Tibial artery (tissue), 4 donors: ENCODE results near the gene BCL2.

Experiments used
- DNase-seq, 2 donors: peaks; one replicate each; pipeline ENCODE4 v3.0.0-alpha.2; 2019
- H3K27ac ChIP-seq, 2 donors: fragments of 200-600 bp; sonication (generic) in 1 of 2; 1 replicate in 1 of 2; 2 replicates in 1 of 2; pipeline ENCODE4 v1.5.1; 2018 to 2019; ENCODE audit warnings: mild to moderate bottlenecking in 1 of 2
- H3K27me3 ChIP-seq, 2 donors: fragments of 200-600 bp; sonication (generic) in 1 of 2; one replicate each; pipeline versions ENCODE4 v1.5.1 to v1.6.0; 2016 to 2019
- H3K36me3 ChIP-seq, 3 donors: fragments of 200-600 bp; sonication (generic) in 2 of 3; one replicate each; pipeline ENCODE4 v1.5.1; 2016 to 2019; ENCODE audit warnings: mild to moderate bottlenecking in 2 of 3
- H3K4me1 ChIP-seq, 4 donors: fragments of 200-600 bp; sonication (generic) in 2 of 4; 1 replicate in 3 of 4; 2 replicates in 1 of 4; pipeline ENCODE4 v1.5.1; 2016 to 2019
- H3K4me3 ChIP-seq, 2 donors: fragments of 200-600 bp; sonication (generic) in 1 of 2; 1 replicate in 1 of 2; 2 replicates in 1 of 2; pipeline ENCODE4 v1.5.1; 2018 to 2019; ENCODE audit warnings: mild to moderate bottlenecking in 2 of 2
- H3K9me3 ChIP-seq, 3 donors: fragments of 200-600 bp; sonication (generic) in 1 of 3; one replicate each; pipeline ENCODE4 v1.5.1; 2016 to 2019
- intact Hi-C: fragments of 100-400 bp; cut with DNase I; formaldehyde crosslinking; loops from one replicate; pipeline ENCODE4 v1.15.0; 2023; ENCODE audit warnings: low total_unique reads
- TF ChIP-seq, protein P1 (sequence below), 2 experiments: fragments of 200-600 bp in 1 of 2; fragments of 450-650 bp in 1 of 2; IDR thresholded peaks; one replicate each; pipeline ENCODE4 v1.5.1; 2017 to 2019; ENCODE audit warnings: antibody characterized with exemption in 2 of 2, mild to moderate bottlenecking in 1 of 2, moderate library complexity in 1 of 2

Gene BCL2

DNA sequence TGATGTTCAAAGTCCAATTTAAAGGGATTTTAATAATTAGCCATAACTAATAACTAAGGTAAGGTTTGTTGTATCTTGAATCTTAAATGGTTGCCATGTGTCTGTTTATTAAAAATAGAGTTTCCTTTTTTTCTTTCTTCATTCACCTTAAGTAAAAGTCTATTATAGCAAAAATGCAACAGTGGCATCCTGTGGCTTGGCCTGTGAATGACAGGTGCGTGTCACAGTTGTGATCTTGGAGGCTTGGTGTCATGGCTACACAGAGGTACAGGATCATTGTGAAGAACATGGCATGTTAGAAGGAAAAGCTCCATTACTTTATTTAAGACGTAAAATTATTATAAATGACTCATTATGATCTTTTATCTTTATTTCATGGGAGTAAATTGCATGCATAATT lies 246.1 kb downstream of the BCL2 start:
- H3K9me3 ChIP-seq = no peaks in the 10 kb centered on the region
- TF ChIP-seq, protein P1, sequence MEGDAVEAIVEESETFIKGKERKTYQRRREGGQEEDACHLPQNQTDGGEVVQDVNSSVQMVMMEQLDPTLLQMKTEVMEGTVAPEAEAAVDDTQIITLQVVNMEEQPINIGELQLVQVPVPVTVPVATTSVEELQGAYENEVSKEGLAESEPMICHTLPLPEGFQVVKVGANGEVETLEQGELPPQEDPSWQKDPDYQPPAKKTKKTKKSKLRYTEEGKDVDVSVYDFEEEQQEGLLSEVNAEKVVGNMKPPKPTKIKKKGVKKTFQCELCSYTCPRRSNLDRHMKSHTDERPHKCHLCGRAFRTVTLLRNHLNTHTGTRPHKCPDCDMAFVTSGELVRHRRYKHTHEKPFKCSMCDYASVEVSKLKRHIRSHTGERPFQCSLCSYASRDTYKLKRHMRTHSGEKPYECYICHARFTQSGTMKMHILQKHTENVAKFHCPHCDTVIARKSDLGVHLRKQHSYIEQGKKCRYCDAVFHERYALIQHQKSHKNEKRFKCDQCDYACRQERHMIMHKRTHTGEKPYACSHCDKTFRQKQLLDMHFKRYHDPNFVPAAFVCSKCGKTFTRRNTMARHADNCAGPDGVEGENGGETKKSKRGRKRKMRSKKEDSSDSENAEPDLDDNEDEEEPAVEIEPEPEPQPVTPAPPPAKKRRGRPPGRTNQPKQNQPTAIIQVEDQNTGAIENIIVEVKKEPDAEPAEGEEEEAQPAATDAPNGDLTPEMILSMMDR (IDR thresholded peaks at IDR 0.05) = no peak
- DNase-seq = no peak
- H3K36me3 ChIP-seq = no peaks in the 10 kb centered on the region
- no peak overlapping the region for H3K27ac ChIP-seq
- H3K27me3 ChIP-seq = no peaks in the 10 kb centered on the region
- no peak overlapping the region for H3K4me3 ChIP-seq
- H3K4me1 ChIP-seq = peaks cover 0 to 6% (median 0%) of the 10 kb centered on the region in 4 donors
- intact Hi-C loops = no loop called here
